A673 (cell line): Measurements from ENCODE around the gene PTF1A.

Source experiments
- CTCF ChIP-seq: fragments of 300-800, 200-600 bp; sonication (generic); conservative IDR thresholded peaks from 2 replicates; pipeline ENCODE4 v1.5.1; 2017; ENCODE audit warnings: low read depth, mild to moderate bottlenecking, antibody characterized with exemption, low read length, moderate library complexity, mixed read lengths
- EZH2 ChIP-seq: fragments of 200-600 bp; sonication (generic); IDR thresholded peaks from 2 replicates; pipeline ENCODE4 v1.6.1; 2017; ENCODE audit warnings: borderline replicate concordance, low read depth, mild to moderate bottlenecking, mixed read lengths, antibody characterized with exemption, low read length; ENCODE audit not compliant: poor library complexity, severe bottlenecking

DNA sequence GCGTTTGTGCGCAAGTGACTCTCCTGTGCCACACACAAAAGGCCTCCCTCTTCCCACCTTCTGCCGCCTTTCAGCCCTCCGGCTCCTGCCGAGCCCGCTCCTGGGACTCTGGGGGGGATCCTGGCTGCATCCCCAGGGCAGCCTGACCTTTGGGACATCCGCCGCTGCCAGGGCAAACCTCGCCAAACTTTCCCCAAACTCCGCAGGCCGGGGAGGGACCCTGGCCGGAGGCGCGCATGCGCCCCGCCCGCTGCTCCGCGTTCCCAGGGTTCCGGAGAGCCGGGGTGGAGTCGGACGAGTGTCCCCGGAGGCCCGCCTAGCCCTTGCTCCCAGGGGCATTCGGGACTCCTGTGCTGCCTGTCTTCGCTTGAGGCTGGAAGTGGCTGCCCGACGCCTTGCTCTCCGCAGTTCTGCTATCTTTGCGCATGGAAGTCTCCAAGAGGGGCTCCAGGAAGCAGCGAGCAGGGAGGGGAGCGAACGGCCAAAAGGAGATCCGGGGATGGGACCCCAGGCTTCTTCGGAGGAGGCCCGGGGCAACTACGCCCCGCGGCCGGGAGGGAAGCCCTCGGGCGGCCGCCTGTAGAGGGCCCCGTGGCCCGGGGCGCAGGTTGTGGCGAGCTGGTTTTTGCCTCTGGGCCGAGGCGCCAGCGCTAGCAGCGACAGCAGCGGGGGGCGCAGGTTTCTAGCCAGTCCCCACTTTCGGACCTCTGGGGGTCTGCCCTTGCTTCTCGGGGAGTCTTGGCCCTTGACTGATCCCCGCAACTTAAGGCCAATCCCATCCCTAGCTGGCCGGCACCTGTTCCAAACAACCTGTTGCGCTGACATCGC is 7.0 kb downstream of the PTF1A start:
- TF ChIP-seq EZH2 (no peak), CTCF (no peak)
